Nucleus accumbens (tissue), 56 donors: ENCODE results near the gene RNF220.

Experiments
- DNase-seq, 56 donors: peaks; one replicate each; lab custom pipeline; 2025; lab: John Stamatoyannopoulos, UW

RNF220 gene

DNA sequence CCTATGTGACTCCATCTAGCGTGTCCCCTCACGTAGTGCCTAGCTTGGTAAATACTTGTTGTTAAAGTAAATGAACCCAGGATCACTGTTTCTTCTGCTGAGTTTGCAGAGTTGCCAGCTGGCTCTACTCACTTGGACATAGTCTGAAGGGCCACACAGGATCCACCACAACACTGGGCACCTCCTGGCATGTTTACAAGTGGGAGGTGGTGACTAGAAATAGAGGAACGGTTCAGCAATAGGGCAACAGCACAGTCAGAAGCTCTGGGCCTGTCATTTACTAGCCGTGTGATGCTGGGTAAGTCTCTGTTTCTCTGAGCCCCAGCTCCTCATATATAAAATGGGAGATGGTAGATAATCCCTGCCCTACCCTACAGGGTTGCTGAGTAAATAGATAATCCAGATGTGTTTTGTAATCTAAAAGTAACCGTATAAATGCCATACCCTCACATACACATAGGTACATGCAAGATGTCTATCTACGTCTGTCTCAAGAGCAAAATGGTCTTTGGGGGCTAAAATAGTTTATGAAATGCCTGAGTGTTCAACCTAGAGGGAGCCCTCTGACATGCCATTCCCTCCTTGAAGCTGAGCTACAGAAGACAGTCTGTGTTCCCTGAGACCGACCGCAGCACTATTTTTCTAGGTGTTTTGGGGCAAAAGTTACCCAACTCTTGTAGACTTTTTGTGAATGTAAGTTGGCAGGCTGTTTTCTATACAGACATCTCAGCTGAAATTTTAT lies 20.5 kb downstream of the RNF220 start:
- DNase-seq = no peak

DNA sequence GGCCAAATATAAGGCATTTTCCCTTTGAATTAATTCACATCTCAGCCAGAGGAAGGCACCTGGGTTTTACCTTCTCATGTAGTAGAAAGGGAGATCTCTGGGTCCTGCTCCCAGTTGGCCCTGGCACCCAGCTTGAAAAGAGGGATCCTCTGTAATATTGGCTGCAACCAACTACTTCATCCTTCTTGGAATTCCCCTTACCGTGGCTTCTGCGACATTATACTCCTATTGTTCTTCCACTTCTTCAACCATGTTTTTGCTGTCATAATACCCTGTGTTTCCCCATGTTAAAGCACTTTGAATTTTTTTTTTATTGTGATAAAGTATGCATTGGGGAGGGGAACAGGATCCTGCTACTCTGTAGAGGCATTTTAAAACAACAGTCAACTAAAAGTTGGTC lies 26.8 kb downstream of the RNF220 start:
- no peak for DNase-seq

- no peak for DNase-seq
Observed at GRCh38 chr1:44433209-44433608, 28.2 kb downstream of the RNF220 start.

DNA sequence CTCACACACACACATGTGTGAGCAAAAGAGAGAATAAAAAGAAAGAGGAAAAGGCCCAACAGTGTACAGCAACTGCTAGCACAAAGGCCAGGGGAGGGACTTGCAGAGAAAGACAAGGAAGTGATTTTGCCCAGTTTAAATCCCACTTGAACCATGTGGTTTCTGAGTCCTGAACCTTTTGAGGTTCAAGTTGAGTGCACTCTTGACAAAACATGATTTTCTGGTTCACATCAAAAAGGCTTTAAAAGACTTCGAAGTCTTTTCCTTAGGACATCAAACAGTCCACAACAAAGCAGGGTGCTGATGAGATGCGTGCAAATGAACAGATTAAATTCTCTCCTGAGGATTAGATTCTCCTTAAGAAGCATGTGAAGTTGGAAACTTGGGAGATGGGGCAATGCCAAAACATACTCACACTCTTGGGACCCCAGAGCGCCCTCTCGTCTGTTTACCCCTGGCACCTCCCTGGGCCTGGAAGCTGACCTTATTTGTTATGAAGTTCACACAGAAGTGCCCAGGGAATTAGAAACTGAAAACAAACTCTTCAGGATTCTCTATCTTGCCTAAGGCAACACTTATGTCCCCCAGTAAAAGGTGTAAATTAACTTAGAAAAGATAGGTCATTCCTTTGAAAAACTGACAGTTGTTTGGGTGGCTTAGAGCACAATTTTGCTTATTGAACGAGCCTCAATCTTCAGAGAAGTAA lies 31.5 kb downstream of the RNF220 start:
- no peak for DNase-seq

DNA sequence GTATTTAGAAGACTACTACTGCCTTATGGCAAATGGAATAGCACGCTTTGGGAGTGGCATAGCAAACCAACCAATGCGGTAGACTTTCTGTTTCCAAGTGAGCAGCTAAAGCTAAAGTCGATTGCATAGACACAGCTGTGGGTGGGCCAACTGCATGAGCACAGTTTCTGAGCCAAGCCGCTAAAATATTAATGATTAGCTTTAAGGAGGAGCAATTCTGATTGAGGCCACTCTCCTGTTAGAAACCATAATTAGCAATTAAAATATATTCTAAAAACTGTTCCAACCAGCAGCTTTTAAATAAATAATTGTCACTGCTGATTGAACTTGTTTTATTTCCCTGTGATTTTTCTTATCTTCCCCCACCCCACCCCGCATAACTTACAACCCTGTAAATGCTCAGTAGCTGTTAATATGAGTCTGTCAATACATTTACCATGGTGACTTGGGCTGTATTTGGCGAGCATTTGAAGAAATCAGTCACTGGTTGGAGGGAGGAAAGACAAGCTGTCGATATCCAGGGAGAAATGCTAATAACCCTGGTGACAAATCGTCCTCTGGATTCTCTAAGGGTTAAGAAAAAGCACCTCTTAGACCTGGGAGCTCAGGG lies 32.2 kb downstream of the RNF220 start:
- DNase-seq = no peak

GRCh38 chr1:44442791-44443190 lies 37.7 kb downstream of the RNF220 start:
- no peak for DNase-seq

GRCh38 chr1:44447051-44447810 lies 42.2 kb downstream of the RNF220 start:
- no peak for DNase-seq

- no peak for DNase-seq
Observed at GRCh38 chr1:44453798-44454349, 48.8 kb downstream of the RNF220 start.

- DNase-seq = no peak
Observed at GRCh38 chr1:44454704-44455103, 49.6 kb downstream of the RNF220 start.

GRCh38 chr1:44460107-44460882 lies 55.2 kb downstream of the RNF220 start:
- DNase-seq = peak in 1 of 56 donors; percentile 11

DNA sequence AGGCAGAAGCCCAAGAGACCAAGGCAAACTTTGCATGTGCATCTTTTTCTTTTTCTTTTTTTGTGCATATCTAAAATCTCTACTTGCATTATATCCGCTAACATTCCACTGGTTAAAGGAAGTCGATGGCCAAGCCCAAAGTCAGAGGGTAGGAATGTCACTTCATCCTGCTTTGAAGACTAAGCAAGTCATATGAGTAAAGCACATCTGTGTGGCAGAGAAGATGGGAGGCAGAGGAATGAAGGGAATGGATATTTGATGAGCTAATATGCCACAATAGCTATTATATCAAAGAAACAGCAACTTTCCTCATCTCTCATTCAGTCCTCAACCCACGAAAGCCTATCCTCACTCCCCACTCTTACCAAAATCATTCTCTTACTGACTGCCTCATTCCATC lies 59.3 kb downstream of the RNF220 start:
- DNase-seq = no peak

- no peak for DNase-seq
Observed at GRCh38 chr1:44467566-44467965, 62.5 kb downstream of the RNF220 start.

DNA sequence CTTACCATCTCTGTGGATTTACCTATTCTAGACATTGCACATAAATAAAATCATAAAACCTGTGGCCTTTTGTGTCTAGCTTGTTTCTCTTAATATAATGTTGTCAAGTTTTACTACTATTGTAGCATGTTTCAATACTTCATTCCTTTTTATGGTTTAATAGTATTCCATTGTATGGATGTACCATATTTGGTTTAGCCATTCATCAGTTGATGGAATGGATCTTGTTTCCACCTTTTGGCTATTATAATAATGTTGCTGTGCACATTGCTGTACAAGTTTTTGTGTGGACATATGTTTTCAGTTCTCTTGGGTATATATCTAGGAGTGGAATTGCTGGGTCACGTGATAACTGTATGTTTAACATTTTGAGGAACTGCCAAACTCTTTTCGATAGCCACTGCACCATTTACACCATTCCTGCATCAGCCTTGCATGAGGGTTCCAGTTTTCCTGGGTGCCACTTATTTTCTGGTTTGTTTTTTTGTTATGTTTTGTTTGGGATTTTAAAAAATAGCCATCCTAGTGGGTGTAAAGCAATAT lies 66.9 kb downstream of the RNF220 start:
- no peak for DNase-seq

GRCh38 chr1:44472620-44473525 lies 67.8 kb downstream of the RNF220 start:
- DNase-seq = peak in 3 of 56 donors; percentile 3 to 16 (median 6)

DNA sequence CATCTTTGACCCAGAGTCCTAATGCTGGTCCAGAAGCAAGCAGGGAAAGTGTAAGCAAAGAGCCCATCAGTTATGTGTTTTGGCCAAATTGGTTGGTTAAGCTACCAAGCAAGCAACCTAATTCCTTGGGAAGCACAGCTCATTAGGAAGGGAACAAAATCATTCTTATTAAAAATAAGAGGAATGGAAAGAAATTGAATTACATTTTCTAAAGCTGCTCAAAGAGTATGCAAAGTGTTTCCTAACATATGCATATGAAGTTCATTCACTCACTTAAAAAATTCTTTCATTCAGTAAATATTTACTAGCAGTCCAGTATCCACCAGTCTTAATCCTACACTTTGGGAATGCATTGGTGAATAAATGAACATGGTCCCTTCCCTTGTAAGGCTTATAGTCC lies 71.8 kb downstream of the RNF220 start:
- no peak for DNase-seq

DNA sequence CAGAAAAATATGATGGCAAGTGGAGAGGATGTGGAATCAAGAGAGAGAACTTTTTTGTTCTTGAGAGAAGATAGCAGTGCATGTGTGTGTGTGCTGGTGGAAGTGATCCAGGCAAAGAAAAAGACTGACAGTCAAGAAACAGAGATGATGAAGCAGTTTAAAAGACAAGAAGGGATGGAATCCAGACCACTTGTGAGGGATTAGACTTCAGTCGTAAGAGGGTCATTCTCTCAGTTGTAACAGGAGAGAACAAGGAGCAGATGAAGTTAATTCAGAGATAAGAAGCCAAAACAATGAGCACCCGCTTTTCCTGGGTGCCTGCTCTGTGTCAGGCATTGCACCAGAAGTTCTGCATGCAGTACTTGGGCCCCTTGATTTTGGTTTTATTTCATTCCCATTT lies 76.6 kb downstream of the RNF220 start:
- no peak for DNase-seq

- no peak for DNase-seq
Observed at GRCh38 chr1:44483089-44483874, 78.2 kb downstream of the RNF220 start.
